Measurements from ENCODE around the gene MAD1L1.
A peak's percentile ranks its signal among the peaks of the same experiment; 100 is the strongest.

The MAD1L1 gene

GRCh38 chr7:1969459-1970284 is 263.1 kb downstream of the MAD1L1 start:
- no peak for DNase-seq (ENCODE audit: low read depth)

GRCh38 chr7:1968397-1969111 is 264.2 kb downstream of the MAD1L1 start:
- DNase-seq (ENCODE audit: low read depth): no peak

- no peak for DNase-seq (ENCODE audit: low read depth)
Observed at GRCh38 chr7:1967512-1968396, 265.0 kb downstream of the MAD1L1 start.

- no peak for DNase-seq (ENCODE audit: low read depth)
Observed at GRCh38 chr7:1966631-1967200, 266.0 kb downstream of the MAD1L1 start.

- no peak for DNase-seq (ENCODE audit: low read depth)
Observed at GRCh38 chr7:1965579-1966294, 267.0 kb downstream of the MAD1L1 start.

GRCh38 chr7:1964913-1965578 is 267.7 kb downstream of the MAD1L1 start:
- DNase-seq (ENCODE audit: low read depth): no peak

GRCh38 chr7:1964211-1964912 is 268.4 kb downstream of the MAD1L1 start:
- DNase-seq (ENCODE audit: low read depth): no peak

- DNase-seq (ENCODE audit: low read depth): no peak
Observed at GRCh38 chr7:1963575-1963974, 269.2 kb downstream of the MAD1L1 start.

- DNase-seq (ENCODE audit: low read depth): peak; percentile 28
Observed at GRCh38 chr7:1961701-1962276, 271.0 kb downstream of the MAD1L1 start.

- no peak for DNase-seq (ENCODE audit: low read depth)
Observed at GRCh38 chr7:1959305-1959704, 273.4 kb downstream of the MAD1L1 start.

- no peak for DNase-seq (ENCODE audit: low read depth)
Observed at GRCh38 chr7:1957471-1958225, 275.1 kb downstream of the MAD1L1 start.

GRCh38 chr7:1956611-1957470 is 275.9 kb downstream of the MAD1L1 start:
- no peak for DNase-seq (ENCODE audit: low read depth)

- DNase-seq (ENCODE audit: low read depth): no peak
Observed at GRCh38 chr7:1956141-1956540, 276.6 kb downstream of the MAD1L1 start.

- no peak for DNase-seq (ENCODE audit: low read depth)
Observed at GRCh38 chr7:1954366-1955004, 278.3 kb downstream of the MAD1L1 start.

- no peak for DNase-seq (ENCODE audit: low read depth)
Observed at GRCh38 chr7:1953199-1954190, 279.2 kb downstream of the MAD1L1 start.

GRCh38 chr7:1952781-1953180 is 280.0 kb downstream of the MAD1L1 start:
- DNase-seq (ENCODE audit: low read depth): no peak
